Measurements from ENCODE around the gene ADGRG6. TPM values are rescaled to one million over a fixed set of nuclear protein-coding genes. Genes with fewer than 3 reads are reported as not detected.

The ADGRG6 gene
- total RNA-seq, 1 experiment from 2014 or later: 2.5 TPM

DNA sequence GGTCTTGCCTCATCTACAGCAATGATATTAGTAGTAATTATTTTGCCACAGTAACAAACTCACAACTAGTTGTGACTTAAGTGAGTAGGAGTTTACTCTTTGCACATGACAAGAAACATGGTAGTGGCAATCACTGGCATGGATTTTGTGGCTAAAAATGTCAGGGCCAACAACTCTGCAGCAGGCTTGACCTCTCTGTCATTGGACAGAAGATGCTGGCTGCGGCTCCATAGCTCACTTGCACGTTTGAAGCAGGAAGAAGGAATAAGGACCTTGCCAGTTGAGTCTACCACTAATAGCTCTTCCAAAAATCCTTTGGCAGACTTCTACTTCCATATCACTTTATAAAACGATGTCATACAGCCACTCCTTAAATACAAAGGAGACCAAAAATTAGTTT lies 117.3 kb downstream of the ADGRG6 start:
- Histone ChIP-seq H3K23me2 (ENCODE audit: insufficient read length, low read depth, low read length, poor library complexity, severe bottlenecking) (no peaks in the 10 kb centered on the region), H2BK15ac (ENCODE audit: low read depth, low read length) (no peak overlapping the region), H3K4me1 (ENCODE audit: insufficient read depth, low read length) (peaks cover 2% of the 10 kb centered on the region; the same call in 1 of the 2 replicates), H3K27ac (ENCODE audit: insufficient read length, low read depth, low read length) (no peak overlapping the region), H3K4me2 (ENCODE audit: insufficient read depth, insufficient read length, low read length) (no peak overlapping the region), H3K18ac (ENCODE audit: insufficient read length, low read depth, low read length) (no peak overlapping the region), H4K91ac (ENCODE audit: insufficient read length, low read depth, low read length) (no peak overlapping the region), H2AFZ (ENCODE audit: low read length) (no peak overlapping the region), H3K56ac (ENCODE audit: insufficient read length, low read depth, low read length) (no peak overlapping the region), H2BK12ac (ENCODE audit: insufficient read length, low read depth, low read length) (no peak overlapping the region), H2BK120ac (ENCODE audit: low read depth, low read length, poor library complexity, severe bottlenecking) (no peak overlapping the region), H4K8ac (replicated peaks; ENCODE audit: insufficient read length, low read depth, low read length) (no peak overlapping the region), H3K14ac (ENCODE audit: insufficient read depth, low read length) (no peak overlapping the region), H3K9me3 (ENCODE audit: control insufficient read depth, low read depth, low read length) (no peaks in the 10 kb centered on the region), H3T11ph (ENCODE audit: low read length) (no peak overlapping the region), H3K79me2 (ENCODE audit: insufficient read depth, low read length) (no peaks in the 10 kb centered on the region), H3K27me3 (ENCODE audit: insufficient read depth, low read length) (no peaks in the 10 kb centered on the region), H3K23ac (ENCODE audit: insufficient read length, low read depth, low read length) (no peak overlapping the region), H3K79me1 (ENCODE audit: insufficient read depth, low read depth, low read length, poor library complexity, severe bottlenecking) (no peaks in the 10 kb centered on the region), H4K5ac (ENCODE audit: insufficient read length, low read depth, low read length) (no peak overlapping the region), H4K20me1 (ENCODE audit: control insufficient read depth, insufficient read depth, insufficient read length) (no peaks in the 10 kb centered on the region), H2AK5ac (ENCODE audit: insufficient read length, low read length) (no peak overlapping the region), H3K4ac (ENCODE audit: low read depth, low read length) (no peak overlapping the region), H2BK20ac (ENCODE audit: low read depth, low read length, poor library complexity, severe bottlenecking) (no peak overlapping the region), H2BK5ac (ENCODE audit: insufficient read length, low read length) (no peak overlapping the region), H3K9ac (ENCODE audit: extremely low read depth, insufficient read length, low read length) (no peak overlapping the region)
- TF ChIP-seq, protein P1, sequence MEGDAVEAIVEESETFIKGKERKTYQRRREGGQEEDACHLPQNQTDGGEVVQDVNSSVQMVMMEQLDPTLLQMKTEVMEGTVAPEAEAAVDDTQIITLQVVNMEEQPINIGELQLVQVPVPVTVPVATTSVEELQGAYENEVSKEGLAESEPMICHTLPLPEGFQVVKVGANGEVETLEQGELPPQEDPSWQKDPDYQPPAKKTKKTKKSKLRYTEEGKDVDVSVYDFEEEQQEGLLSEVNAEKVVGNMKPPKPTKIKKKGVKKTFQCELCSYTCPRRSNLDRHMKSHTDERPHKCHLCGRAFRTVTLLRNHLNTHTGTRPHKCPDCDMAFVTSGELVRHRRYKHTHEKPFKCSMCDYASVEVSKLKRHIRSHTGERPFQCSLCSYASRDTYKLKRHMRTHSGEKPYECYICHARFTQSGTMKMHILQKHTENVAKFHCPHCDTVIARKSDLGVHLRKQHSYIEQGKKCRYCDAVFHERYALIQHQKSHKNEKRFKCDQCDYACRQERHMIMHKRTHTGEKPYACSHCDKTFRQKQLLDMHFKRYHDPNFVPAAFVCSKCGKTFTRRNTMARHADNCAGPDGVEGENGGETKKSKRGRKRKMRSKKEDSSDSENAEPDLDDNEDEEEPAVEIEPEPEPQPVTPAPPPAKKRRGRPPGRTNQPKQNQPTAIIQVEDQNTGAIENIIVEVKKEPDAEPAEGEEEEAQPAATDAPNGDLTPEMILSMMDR (conservative IDR thresholded peaks at IDR 0.05): no peak
- WGBS (ENCODE audit: extremely low coverage, insufficient read length, low lambda C conversion rate): no CpG with 5 or more reads among the region's 3 CpGs
- no peaks in the 10 kb centered on the region for H3K36me3 Mint-ChIP-seq (ENCODE audit: insufficient read depth in 1 of 3, low read depth in 3 of 3)
- H3K4me1 Mint-ChIP-seq: peaks cover 27 to 32% of the 10 kb centered on the region in 2 experiments
- DNase-seq: no peak
- H3K9me3 Mint-ChIP-seq: no peaks in the 10 kb centered on the region
- no peak overlapping the region for H3K4me3 Mint-ChIP-seq
- H3K27ac Mint-ChIP-seq: no peak overlapping the region
- H3K27me3 Mint-ChIP-seq (ENCODE audit: low read depth): no peaks in the 10 kb centered on the region
